HG03196 (cell line): Measurements from ENCODE around the gene HS3ST3A1.

Source experiments
- ATAC-seq: cut with Tn5 transposase; IDR thresholded peaks from one replicate; pipeline ENCODE4 v1.9.1; 2021; ENCODE audit not compliant: unreplicated experiment

The HS3ST3A1 gene

DNA sequence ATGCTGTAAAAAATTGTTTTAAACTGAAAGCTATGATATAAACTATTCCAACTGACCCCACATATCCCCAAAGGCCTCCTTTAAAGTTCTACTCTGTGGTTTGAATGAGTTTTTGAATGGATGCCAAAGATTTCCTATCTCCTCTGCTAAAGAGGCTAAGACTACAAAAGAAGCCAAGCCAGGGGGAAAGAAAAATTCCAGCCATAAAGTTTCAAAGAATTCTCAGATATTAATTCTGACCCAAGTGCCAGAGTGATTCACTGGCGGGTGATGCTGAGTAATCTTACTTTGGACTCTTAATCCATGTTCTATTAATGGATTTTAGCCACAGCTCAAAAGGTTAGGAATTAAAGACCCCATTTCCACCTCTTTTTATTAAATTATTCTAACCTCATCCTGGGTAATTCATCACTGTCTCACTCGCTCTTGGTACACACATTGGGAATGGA is 60.7 kb downstream of the HS3ST3A1 start:
- no peak for ATAC-seq

DNA sequence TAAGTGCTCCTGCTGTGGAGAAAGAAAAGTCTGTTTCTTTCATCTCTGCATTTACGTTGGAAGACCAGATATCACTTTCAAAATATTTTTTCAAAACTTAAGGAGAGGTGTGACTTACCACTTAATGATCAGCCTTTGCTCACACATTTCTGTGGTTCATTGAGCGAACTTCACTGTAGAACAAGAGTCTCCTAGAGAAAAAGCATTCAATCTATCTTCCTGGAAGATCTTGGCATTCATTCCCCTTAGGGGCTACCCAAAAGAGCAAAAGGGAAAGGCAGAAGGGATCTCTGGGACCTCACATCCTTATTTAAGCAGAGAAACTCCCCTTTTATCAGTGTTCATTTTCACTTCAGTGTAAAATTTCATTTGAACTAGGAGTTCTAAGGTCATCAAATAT is 61.2 kb downstream of the HS3ST3A1 start:
- no peak for ATAC-seq

DNA sequence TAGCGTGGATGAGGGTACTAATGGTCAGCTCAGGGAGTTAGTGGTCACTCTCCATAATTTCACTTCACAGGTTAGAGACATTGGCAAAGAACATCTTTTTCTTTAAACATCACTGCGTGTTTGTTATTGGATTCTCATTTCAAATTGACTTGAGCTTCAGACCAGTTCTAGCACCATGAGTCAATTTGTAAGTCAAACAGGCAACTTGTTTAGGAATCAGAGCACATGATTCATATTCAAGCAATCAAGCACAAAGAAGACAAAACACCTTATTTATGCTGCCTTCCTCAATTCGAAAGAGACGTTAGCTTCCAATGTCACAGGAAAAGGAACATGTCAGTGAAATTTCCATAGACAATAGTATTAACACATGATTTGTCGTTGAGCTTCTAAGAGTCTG is 62.3 kb downstream of the HS3ST3A1 start:
- no peak for ATAC-seq

DNA sequence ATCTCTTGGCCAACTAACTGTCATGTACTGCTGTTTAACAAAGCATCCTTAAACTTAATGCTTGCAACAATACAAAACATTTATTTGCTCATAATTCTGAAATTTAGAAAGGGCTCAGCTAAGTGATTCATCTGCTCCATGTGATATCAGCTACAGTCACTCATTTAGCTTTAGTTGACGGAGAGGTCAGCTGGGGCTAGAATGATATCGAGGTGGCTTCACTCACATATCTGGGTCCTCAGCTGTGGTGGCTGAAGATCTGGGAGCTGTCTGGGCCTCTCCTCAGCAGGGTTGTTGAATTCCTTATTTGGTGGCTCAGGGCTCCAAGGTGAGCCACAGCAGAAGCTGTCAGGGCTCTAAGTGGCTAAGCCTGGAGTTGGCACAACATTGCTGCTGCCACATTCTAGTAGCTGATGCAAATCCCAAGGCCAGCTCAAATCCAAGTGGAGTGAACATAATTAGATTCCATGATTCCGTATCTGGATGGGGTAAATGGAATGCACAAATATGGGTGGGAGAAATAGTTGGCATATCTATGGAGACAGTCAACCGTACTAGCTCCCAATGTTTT is 62.8 kb downstream of the HS3ST3A1 start:
- ATAC-seq: no peak

DNA sequence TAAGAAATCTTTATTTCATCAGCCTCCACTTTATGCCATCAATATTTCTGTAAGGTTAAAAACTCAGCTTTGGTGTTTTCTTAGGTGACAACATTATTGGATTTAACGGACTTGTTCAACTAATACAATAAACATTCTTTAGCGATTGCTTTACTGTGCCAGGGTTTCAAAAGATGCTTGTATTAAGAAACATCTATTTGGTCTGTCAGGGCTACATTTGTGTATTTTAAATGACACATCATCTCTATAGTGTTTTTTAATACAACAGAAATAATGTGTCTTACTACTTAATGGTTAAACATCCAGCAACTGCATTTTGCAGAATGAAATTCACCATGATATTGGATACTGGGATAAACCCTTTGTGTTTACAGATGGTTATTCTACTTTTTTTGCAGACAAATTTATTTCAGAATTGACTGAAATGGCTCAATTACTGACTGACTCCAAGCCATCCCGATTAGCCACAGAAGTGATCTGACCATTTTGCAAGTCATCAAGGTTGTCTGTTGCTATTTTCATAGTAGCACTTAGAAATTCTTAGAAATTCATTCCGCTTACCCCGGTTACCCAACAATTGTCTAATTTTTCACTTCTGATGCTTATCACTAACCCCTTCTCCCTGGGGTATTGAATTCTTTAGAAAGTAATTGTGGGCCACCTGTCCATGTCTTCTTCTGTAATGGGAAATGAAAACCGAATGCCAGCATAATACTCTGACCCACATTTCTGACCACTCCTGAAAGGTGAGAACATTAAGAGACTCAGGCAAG is 63.7 kb downstream of the HS3ST3A1 start:
- no peak for ATAC-seq

DNA sequence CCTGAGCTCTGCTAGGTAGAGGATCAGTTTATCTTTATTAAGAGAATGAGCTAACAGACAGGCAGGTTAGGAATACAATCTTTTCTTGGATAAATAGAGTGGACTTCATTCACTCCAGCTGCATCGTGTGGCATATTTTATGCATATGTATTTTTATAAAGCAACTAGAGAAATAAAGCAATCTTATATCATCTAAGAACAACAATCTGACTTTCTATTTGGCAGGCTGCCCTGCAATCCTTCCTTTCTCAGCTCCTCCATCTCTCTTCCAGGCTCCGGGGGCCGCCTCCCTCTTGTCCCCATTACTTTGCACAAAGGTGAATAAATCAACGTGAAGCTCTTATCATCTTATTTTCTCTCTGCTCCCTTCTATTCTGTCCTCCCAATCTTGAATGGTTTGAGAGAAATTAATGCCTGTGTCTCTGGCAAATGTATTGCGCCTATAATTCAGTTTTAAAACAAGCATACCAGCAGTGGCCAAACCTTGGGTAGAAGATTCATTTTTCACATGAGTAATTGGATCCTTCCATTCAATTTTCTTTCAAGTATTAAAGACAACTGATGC is 64.5 kb downstream of the HS3ST3A1 start:
- no peak for ATAC-seq

DNA sequence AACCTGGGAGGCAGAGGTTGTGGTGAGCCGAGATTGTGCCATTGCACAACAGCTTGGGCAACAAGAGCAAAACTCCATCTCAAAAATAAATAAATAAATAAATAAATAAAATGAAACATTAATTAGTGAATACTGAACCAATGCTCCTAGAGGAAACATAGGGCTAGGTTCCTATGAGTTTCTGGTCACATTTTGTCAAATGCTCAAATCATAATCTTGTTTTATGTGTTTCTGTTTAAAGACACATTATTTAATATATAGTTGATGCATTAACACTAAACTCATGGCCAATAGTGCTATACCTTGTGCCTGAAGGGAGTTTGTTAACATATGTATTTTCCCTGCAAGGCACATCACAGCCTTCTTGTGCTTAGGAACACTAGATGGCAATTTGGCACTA is 66.8 kb downstream of the HS3ST3A1 start:
- no peak for ATAC-seq

DNA sequence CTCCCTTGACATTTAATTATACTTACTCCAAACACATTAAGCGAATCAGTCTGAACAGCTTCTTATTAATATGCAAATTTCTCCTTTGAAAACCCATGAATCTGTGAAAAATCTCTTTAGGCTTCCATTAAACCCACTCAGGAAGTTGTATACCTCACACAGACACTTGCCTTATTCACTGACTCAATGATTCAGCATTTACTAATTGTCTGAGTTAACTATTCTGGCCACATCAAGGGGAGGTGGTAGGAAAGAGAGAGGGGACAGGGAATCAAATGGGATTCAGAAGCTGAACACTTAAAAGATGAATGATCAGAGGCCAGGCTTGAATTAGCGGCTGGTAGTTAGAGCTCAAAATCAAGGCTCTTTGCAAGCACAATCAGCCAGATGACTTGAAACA is 70.0 kb downstream of the HS3ST3A1 start:
- no peak for ATAC-seq

DNA sequence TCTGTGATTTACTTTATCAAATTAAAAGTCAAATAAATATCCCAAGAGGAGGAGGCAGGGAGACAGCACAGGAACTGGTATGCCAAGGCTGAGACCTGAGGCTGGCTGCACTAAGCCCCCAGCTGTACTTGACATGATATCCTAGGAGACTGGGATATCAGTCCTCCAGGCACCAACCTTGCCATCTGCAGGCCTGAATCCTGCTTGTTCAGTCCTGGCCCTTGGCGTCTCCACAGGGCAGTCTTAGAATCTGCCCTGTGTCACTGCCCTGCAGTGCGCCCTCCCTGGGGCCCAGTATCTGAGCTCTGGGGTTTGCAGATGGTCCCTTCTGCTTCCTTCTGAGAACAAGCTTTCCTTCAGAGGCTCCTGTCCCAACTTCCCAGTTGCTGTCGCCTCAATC is 75.9 kb downstream of the HS3ST3A1 start:
- ATAC-seq: no peak

DNA sequence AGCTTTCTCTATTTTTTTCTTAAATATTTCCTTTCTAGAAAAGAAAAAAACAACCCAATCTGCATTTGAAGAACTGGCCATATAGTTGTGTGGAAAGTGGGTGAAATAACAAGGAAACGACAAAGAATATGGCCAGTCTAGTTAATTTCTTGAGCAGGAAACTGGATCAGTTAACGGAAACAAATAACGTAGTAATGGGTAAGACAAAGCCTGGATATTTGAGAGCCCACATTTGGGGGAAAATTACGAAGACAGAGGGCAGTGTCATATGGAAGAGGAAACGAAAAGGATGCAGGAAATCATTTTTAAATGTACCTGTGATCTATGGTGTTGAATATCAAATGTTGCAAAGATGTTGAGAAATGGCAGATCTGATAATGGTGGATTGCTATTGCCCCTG is 78.6 kb downstream of the HS3ST3A1 start:
- ATAC-seq: no peak

DNA sequence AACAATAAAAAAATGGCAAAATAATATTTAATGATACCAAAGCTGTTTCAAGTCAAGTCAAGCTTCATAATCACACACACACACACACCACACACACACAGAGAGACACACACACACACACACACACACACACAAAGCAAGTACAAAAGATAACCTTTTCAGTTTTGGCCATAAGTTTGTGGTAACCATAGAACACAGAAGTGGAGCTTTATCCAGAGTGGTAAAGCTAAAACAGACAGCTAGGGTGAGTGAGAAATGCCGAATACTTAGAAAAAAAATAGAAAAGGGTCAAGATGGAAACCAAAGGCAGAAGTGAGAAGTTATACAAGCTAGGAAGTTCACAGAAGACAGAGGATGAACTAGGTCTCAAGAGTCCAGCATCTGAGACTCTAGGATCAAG is 79.0 kb downstream of the HS3ST3A1 start:
- no peak for ATAC-seq

DNA sequence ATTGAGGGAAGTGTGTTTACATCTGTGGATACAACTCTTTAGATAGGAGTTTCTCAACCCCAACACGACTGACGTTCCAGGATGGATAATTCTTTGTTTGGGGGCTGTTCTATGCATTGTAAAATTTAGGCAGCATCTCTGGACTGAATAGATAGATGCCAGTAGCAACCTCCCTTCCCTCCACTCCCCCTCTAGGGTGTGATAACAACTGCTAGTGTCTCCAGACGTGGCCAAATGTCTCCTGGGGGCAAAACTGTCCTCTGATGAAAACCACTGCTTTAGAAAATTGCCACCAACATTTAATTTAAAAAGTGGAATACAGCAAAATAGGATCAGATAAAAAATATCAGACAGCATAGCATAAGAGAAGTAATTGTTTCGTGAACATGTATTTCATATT is 79.9 kb downstream of the HS3ST3A1 start:
- ATAC-seq: no peak

DNA sequence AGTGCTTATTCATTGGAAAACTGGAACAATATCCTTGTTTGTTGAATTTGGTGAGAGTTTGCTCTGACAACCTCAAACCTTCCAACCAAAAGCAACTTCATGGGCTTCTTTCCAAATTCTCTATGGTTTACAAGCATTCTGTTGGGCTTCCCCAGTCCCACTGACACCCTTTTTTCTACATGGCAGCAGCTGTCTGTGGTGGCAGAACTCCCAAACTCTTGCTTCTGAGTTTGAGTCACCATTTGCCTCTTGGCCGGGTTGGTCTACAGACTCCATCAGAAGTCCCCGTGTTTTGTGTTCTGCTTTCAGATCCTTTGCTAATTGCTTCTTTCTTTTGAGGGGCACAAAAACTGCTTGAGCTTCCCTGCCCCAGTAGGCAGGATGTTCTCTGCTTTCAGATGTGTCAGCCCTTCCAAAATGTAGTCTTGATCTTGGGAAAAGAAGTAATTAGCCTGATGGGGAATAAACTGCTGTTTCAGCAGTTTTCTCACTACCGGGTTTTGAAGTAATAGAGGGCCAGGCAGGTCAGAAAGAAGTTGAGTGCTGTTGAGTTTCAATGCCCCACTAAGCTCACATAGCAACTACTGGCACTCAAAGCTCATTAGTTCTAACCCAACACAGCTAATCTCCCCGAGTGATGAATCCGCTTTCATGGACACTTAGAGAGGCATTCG is 80.7 kb downstream of the HS3ST3A1 start:
- no peak for ATAC-seq

DNA sequence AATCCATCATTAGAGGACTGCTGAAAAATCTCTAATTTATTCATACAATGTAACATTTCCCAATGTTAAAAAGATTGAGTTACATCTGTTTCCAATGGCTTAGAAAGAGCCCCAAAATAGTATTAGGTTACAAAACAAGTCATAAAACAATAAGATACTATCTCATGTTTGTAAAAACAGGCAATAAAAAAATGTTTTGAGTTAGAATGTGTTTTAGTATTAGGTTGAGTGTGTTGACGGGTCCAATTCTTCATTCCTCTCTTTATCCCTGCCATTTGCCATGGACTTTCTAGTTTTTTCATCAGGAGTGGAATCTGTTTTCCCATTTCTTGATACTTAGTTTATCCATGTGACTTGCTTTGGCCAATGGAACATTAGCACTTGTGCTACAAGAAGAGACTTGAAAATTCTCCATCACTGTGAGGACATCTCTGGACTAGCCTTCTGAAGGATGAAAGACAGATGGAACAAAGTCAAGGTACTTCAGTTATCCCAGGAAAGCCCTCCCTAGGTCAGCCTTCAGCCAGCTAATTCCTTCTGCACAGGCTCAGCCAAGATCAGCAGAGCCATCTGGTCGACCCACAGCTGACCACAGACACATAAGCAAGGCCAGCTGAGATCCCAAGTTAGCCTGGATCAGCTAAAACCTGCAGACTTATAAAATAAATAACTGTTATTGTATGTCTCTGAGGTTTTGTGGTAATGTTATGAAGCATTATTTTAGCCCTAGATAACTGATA is 83.3 kb downstream of the HS3ST3A1 start:
- no peak for ATAC-seq

DNA sequence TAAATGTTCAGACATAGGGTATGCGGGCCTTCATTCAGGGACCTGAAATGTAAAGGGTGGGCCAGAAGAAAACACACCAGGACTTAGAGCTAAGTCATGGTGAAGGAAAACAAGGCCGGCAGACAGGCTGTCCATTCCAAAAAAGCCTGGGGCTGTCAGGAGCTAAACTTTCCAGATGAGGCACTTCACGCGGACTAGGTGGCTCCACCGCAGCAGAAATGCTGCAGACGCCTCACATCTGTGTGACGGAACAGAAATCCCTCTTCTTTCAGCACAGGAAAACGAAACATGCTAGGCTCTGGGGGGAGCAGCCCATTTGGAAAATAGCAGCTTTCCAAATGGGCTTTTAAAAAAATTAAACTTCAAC is 88.7 kb downstream of the HS3ST3A1 start:
- no peak for ATAC-seq

DNA sequence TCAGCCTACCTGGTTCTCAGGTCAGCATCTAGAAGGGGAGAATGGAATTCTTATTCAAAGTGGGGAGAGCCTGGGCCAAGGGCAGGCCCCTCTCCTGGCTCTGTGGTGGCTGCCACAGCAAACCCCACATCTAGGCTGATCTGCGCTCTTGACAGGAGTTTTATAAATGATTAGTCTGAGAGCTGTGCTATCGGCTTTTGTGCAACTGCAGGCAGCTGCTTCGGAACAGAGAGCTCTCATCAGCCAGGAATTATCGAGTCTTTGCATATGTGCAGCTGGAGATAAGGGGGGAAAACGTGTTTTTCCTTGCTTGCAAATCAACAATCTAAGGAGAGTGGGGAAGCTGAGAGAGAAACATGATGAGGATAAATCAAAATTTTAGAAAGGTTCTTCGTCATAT is 91.7 kb downstream of the HS3ST3A1 start:
- ATAC-seq: no peak

DNA sequence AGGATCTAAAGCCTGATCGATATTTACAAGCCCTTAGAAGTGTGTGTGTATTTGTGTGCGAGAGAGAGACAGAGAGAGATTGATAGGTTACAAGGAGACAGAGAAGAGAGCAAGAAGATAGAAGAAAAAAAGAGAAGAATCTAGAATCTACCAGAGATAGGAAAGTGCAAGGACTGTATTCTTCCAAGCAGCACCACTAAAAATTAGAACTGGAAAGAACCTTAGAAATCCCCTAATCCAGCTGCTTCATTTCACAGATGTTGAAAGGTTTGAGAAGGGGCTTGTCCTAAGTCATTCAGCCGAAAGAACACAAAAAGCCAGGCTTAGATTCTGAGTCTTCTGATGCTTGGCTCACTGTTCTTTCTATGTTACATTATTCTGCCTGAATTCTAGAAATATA is 92.2 kb downstream of the HS3ST3A1 start:
- ATAC-seq: no peak

DNA sequence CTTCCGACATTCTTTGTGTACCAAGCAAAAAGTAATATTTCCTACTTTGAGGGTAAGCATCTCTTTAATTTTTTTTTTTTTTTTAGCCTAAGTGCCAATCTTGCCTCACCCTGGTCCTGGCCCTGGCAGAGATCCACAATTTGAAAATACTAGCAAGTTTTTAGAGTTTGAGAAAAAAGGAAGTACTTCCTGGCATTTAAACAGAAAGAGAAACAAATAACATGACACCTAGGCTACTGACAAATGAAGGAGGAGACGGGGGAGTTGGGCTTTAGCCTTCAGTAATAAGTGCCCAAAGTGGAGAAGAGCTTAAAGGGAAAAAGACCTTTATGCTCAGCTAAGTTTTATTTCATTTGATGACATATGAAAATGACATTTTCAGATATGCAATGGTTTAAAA is 92.8 kb downstream of the HS3ST3A1 start:
- ATAC-seq: no peak

DNA sequence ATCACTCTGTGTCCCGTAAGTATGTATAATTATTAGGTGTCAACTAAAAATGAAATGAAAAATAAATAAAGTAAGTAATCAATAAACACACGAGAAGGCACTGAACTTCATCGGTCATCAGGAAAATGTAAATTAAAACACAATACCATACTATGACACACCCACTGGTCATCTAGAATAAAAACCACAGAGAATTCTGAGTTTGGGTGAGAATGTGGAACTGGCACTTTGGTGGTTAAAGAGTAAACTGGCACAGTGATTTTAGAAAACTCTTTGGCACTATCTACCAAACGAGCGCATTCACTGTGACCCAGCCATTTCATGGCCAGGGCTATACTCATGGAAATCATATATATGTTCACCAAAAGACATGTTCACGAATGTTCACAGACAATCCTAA is 98.2 kb downstream of the HS3ST3A1 start:
- ATAC-seq: no peak

DNA sequence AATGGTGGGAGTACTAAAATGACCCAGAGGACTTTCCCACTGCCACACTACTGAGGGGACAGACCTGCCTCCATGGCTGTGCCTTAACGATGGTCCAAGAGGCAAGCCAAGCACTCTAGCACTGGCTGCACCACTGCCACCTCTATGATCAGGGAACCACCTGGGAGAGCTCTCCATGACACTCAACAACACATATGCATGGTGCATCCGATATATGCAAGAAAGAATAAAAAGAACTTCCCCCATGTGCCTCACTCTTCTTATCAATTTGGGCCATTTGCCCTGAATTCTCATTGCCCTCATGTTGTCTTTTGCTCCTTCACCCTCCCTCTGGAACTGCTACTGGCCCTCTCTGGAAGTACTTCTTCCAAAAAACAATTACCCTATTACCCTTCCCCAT is 99.5 kb downstream of the HS3ST3A1 start:
- ATAC-seq: no peak

DNA sequence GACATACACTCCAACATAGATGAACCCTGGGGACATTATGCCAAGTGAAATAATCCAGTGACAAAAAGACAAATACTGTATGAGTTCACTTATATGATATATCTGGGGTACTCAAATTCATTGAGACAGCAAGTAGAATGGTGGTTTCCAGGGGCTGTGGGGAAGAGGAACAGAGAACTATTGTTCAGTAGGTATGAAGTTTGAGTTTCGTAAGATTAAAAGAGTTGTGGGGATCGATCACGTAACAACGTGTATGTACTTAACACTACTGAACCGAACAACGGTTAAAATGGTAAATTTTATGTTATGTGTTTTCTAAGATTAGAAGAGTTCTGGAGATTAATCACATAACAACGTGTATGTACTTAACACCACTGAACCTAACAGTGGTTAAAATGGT is 100.8 kb downstream of the HS3ST3A1 start:
- no peak for ATAC-seq
